Activated CD4-positive, alpha-beta T cell treated with anti-CD3 and anti-CD28 coated beads, Interleukin-2, Interleukin-6, amounts not matched to agents 100 ng/mL and 50 ng/mL, durations not matched to agents 16 hours and 8 hours (primary cell): ENCODE data around the gene ALKBH5.

Experiments
- DNase-seq: peaks from one replicate; pipeline ENCODE4 v3.0.0-alpha.2; 2020

Gene ALKBH5

GRCh38 chr17:18159551-18160120, 24.0 kb upstream of the ALKBH5 start:
- DNase-seq: no peak

- DNase-seq: no peak
Observed at GRCh38 chr17:18160128-18160856, 23.3 kb upstream of the ALKBH5 start.

DNA sequence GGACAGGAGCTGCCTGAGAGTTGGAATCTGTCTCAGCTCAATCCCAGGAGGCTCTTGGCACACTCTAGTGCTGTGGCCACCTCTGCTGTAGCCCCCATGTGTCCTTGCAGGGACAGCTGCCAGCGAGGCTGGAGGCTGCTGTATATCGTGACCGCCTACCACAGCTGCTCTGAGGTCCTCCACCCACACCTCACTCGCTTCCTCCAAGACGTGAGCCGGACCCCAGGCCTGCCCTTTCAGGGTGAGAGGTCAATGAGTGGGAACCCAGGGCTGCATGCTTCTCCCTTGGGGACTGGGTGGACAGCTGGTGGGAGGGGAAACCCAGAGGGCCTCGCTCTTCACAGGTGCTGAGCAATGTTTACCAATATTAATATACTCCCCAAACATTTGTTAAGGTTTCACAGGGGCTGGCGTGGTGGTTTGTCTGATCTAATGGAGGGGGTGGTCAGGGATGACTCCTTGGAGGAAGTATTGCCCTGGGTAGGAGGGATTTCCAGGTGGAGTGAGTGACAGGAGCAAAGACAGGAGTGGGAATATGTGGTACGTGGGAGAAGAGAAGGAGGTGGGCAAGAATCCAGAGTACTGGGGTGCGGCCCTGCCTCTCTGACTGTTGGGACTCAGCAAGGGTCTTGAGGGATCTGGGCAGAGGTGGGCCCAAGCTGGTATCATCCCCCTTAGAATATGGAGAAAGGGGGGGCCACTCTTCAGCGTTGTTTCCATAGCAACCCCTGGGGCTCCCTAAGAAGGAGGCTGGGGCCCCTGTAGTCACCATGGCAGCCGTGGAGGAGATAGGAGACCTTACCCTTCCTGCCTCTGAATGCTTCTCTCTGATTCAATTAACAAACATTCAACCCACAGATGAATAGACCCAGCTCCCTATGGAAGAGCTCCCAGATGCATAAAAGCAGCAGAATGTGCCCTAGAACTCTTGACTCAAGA, 22.2 kb upstream of the ALKBH5 start:
- DNase-seq: no peak

GRCh38 chr17:18163547-18163946, 20.1 kb upstream of the ALKBH5 start:
- DNase-seq: no peak

- DNase-seq: no peak
Observed at GRCh38 chr17:18166894-18167293, 16.7 kb upstream of the ALKBH5 start.

GRCh38 chr17:18167421-18167820, 16.2 kb upstream of the ALKBH5 start:
- no peak for DNase-seq

- no peak for DNase-seq
Observed at GRCh38 chr17:18172531-18173278, 10.9 kb upstream of the ALKBH5 start.

- DNase-seq: no peak
Observed at GRCh38 chr17:18173740-18174139, 9.9 kb upstream of the ALKBH5 start.

- no peak for DNase-seq
Observed at GRCh38 chr17:18176176-18176575, 7.5 kb upstream of the ALKBH5 start.

GRCh38 chr17:18177133-18177532, 6.5 kb upstream of the ALKBH5 start:
- DNase-seq: no peak

DNA sequence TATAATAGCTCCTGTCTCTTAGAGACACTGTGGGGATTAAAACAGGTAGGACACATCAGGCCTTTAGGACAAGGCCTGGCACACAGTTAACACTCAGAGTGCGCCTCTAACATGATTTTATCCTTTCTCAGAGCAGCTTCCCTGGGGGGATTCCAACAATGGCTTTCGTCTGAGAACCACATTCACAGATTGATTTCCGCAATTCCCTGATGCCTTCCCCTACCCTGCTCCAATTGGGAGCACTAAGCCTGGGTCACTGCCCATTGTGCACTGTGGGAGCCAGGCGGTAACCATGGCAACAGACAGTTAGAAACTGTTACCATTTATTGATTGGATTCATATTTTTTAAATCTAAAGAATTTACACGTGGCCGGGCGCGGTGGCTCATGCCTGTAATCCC, 5.9 kb upstream of the ALKBH5 start:
- DNase-seq: no peak

- no peak for DNase-seq
Observed at GRCh38 chr17:18179196-18179595, 4.4 kb upstream of the ALKBH5 start.

- DNase-seq: no peak
Observed at GRCh38 chr17:18179804-18180203, 3.8 kb upstream of the ALKBH5 start.

DNA sequence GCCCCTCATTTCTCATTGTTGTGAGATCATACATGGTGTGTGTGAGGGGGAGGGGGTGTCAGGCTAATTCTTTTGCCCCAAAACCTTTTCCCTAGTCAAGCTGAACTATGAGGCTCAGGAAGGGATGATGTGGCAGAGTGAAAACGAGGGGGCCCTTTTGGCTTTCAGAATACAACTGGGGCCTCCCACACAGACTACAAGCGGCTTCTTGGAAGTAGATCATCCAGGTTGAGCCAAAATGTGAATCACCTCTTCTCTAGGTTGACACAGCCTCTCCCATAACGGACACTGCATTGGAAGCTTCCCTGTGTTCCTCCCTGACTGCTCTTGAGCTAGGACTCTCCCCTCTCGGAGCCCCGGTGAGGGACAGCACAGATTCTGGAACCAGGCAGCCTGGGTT, 2.3 kb upstream of the ALKBH5 start:
- peak; percentile 68 for DNase-seq

GRCh38 chr17:18182110-18182977, 1.3 kb upstream of the ALKBH5 start:
- DNase-seq: no peak

DNA sequence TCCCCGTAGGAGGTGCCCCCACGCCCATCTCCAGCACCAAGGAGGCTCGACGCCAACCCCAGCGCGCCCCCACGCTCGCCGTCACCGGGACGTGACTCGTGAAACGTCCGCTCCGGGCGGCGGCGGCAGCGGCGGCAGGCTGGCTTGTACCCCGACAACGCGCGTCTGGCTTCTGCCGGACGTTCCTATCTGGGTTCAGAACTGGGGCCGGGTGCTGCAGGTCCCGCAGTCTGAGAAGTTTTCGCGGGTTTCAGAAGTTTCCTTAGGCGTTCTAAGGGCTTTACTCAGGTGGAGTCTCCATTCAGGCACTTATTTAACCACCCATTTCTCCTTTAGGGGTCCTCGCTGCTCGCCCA, 672 bp upstream of the ALKBH5 start:
- DNase-seq: peak; percentile 90

GRCh38 chr17:18184143-18185031, 759 bp downstream of the ALKBH5 start:
- DNase-seq: peak; percentile 73

DNA sequence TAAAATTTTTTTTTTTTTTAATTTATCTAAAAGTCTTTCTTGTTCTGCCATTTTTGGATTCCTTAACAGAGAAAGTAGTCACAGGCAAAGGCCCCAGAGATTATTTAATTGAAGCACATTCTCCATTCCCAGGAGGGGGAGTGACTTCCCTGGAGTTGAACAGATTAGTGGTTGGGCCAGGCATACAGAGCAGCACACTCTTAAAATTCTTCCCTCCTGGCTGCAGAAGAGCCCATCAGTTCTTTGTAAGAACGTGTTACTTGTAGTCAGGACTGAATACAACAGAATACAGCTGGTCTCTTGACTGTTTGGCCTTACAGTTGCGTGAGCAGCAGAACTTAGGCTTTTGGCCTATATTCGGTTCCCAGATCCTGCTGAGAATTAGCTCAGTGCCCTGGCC, 1.8 kb downstream of the ALKBH5 start:
- DNase-seq: no peak

DNA sequence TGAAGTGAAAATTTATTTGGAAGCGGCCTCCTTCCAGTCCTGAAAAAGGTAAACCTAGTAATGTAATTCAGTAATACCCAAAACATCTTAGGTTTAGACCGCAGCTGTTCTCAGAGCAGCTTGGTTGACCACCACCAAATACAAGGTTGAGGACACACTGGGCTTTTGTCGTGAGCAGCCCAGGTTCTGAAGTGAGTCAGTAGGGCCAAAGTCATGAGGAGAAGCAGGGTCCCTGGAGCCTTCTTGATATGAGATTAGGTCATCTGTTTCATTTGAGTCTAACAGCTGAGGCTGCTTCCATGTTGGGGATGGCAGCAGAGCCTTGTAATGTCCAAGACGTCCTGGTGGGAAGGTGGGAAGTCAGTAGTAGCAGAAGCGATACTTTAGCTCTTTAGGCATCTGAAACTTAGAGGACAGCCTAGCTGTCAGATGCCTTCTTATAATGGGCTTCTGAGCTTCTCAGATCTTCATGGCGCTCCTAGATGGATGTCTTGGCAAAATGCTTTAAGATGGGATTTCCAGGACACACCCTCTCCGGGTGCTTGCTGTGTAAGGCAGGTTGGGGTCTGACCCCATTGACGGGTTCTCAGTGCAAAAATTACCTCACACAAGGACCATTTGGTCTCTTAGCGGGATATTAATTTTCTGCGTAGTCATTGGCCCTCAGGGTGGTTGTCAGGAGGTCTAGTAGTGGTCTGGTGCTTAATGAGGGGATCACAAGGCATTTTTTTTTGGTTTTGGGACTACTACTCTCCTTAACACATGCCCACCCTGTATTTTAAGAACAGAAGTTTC, 2.4 kb downstream of the ALKBH5 start:
- peak; percentile 30 for DNase-seq

- DNase-seq: no peak
Observed at GRCh38 chr17:18186627-18186982, 3.0 kb downstream of the ALKBH5 start.
